ENCODE results near the gene TRPV6. TPM values are rescaled to one million over a fixed set of nuclear protein-coding genes. Genes with fewer than 3 reads are reported as not detected.

TRPV6 gene
- total RNA-seq, 1 donor from 2014 or later: 6.2 TPM

DNA sequence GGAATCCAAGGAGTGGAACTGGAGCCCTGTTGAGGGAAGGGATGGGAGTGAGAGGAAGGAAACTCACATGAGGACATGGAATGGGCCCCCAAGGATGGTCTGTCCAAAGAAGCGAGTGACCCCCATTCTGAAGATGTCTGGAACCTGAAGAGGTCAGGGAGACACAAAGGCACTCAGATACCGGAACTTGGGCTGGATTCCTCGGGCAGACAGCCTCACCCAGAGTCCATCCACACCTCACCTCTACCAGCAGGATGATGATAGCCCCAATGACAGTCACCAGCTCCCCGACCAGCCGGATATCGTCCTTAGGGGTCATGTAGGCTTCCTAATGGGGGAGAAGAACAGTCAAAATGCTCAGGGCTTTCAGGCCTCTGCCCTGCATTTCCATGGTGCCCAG is 10.7 kb downstream of the TRPV6 start:
- no peak overlapping the region for H3K27ac Mint-ChIP-seq
- no peaks in the 10 kb centered on the region for H3K4me1 Mint-ChIP-seq (ENCODE audit: low read depth)
- no peak for DNase-seq (ENCODE audit: low spot score, unreplicated experiment)
- TF ChIP-seq, protein P1, sequence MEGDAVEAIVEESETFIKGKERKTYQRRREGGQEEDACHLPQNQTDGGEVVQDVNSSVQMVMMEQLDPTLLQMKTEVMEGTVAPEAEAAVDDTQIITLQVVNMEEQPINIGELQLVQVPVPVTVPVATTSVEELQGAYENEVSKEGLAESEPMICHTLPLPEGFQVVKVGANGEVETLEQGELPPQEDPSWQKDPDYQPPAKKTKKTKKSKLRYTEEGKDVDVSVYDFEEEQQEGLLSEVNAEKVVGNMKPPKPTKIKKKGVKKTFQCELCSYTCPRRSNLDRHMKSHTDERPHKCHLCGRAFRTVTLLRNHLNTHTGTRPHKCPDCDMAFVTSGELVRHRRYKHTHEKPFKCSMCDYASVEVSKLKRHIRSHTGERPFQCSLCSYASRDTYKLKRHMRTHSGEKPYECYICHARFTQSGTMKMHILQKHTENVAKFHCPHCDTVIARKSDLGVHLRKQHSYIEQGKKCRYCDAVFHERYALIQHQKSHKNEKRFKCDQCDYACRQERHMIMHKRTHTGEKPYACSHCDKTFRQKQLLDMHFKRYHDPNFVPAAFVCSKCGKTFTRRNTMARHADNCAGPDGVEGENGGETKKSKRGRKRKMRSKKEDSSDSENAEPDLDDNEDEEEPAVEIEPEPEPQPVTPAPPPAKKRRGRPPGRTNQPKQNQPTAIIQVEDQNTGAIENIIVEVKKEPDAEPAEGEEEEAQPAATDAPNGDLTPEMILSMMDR (IDR thresholded peaks at IDR 0.05; ENCODE audit: unreplicated experiment): no peak
- peaks cover 7% of the 10 kb centered on the region for H3K36me3 Mint-ChIP-seq (ENCODE audit: insufficient read depth)
- H3K27me3 Mint-ChIP-seq: peaks cover 16% of the 10 kb centered on the region
- no peaks in the 10 kb centered on the region for H3K9me3 Mint-ChIP-seq (ENCODE audit: low read depth)
- no peak overlapping the region for H3K4me3 Mint-ChIP-seq (ENCODE audit: low read depth)

DNA sequence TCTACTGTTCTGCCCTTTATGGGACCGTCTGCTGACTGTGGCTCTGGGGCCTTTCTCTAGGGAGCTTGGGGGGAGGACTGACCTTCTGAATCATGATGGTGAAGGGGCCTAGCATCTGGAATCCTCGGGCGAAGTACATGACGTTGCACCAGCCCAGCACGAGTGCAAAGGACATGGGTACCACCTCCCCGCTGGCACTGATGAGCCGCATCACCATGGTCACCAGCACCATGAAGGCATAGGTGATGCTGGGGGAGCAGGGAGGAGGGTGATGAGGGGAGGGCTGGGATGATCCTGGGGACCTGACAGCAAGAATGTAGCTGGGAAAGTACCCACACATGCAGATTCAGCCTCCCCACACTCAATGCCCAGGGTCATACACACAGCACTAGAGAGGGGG is 11.1 kb downstream of the TRPV6 start:
- DNase-seq (ENCODE audit: low spot score, unreplicated experiment): no peak
- TF ChIP-seq, protein P1 (IDR thresholded peaks at IDR 0.05; ENCODE audit: unreplicated experiment): no peak
- Mint-ChIP-seq H3K36me3 (ENCODE audit: insufficient read depth) (peaks cover 7% of the 10 kb centered on the region), H3K9me3 (ENCODE audit: low read depth) (no peaks in the 10 kb centered on the region), H3K4me3 (ENCODE audit: low read depth) (no peak overlapping the region), H3K27me3 (peaks cover 13% of the 10 kb centered on the region), H3K27ac (peak overlapping the region; percentile 8), H3K4me1 (ENCODE audit: low read depth) (no peaks in the 10 kb centered on the region)

DNA sequence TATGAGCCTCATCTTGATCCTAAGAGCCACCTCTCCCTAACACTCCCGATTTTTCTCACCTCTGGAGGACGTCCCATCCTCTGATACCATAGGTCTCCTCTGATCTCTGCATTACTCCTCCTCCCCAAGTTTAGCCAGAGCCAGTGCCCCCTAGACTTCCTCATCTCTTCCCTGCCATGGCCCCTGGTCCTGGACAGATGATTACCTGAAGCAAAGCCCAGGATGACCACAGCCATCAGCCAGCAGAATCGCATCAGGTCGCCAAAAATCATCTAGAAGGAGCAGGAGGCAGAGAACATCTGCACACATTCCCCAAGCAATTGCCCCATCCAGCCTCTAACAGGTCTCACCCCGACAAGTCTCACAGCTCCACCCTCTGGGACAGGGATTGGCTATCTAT is 11.7 kb downstream of the TRPV6 start:
- Mint-ChIP-seq H3K4me1 (ENCODE audit: low read depth) (no peaks in the 10 kb centered on the region), H3K9me3 (ENCODE audit: low read depth) (no peaks in the 10 kb centered on the region), H3K27ac (no peak overlapping the region), H3K4me3 (ENCODE audit: low read depth) (no peak overlapping the region), H3K36me3 (ENCODE audit: insufficient read depth) (peaks cover 7% of the 10 kb centered on the region), H3K27me3 (peaks cover 10% of the 10 kb centered on the region)
- DNase-seq (ENCODE audit: low spot score, unreplicated experiment): no peak
- TF ChIP-seq, protein P1 (IDR thresholded peaks at IDR 0.05; ENCODE audit: unreplicated experiment): no peak

DNA sequence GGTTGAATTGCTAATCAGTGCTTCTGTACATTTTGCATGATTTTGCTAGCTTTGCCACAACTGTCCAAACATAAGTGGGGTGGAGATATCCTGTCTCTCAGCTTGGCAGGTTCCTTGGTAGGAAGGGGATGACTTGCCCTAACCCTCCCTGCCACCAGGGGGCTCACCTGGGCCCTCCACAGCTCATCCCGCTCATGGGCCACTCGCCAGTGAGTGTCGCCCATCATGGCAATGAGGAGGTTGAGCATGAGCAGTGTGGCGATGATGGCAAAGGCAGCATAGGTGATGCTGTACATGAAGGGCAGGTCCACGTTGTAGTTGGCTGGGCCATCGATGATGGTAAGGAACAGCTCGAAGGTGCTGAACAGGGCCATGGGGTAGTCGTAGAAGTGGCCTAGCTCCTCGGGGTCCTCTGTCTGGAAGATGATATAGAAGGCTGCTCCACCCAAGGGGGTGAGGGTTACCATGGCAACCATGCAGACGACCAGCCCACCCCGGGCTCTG is 12.2 kb downstream of the TRPV6 start:
- no peaks in the 10 kb centered on the region for H3K4me1 Mint-ChIP-seq (ENCODE audit: low read depth)
- H3K4me3 Mint-ChIP-seq (ENCODE audit: low read depth): no peak overlapping the region
- DNase-seq (ENCODE audit: low spot score, unreplicated experiment): no peak
- H3K9me3 Mint-ChIP-seq (ENCODE audit: low read depth): no peaks in the 10 kb centered on the region
- peaks cover 6% of the 10 kb centered on the region for H3K27me3 Mint-ChIP-seq
- TF ChIP-seq, protein P1 (IDR thresholded peaks at IDR 0.05; ENCODE audit: unreplicated experiment): peak; percentile 53
- no peak overlapping the region for H3K27ac Mint-ChIP-seq
- H3K36me3 Mint-ChIP-seq (ENCODE audit: insufficient read depth): peaks cover 7% of the 10 kb centered on the region

DNA sequence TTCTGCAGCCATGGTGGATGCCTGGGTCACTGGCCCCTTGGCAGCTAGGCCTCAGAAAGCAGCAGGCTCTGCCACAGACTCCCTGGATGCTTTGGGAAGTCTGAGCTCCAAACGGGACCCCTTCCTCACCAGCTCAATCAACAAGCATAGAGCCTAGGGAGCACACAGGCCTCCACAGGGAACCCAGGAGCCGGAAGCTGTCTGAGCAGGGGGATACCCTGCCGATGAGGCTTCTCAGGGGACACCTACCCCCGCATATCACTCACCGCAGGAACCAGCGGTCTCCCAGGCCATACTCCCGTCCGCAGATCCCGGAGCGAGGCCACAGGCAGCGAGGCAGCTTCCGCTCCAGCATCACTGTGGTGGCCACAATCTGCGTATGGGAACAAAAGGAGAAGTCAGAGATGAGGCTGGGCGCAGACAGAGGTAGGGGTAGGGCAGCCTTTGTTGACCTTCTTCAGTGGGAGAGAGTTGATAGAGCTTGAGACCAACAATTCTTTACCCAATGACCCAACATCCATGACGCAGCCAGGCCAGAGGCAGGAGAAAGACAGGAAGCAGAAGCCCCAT is 13.4 kb downstream of the TRPV6 start:
- Mint-ChIP-seq H3K27ac (no peak overlapping the region), H3K4me1 (ENCODE audit: low read depth) (no peaks in the 10 kb centered on the region), H3K36me3 (ENCODE audit: insufficient read depth) (peaks cover 7% of the 10 kb centered on the region), H3K9me3 (ENCODE audit: low read depth) (no peaks in the 10 kb centered on the region), H3K27me3 (peaks cover 6% of the 10 kb centered on the region), H3K4me3 (ENCODE audit: low read depth) (no peak overlapping the region)
- TF ChIP-seq, protein P1 (IDR thresholded peaks at IDR 0.05; ENCODE audit: unreplicated experiment): no peak
- no peak for DNase-seq (ENCODE audit: low spot score, unreplicated experiment)

Data from progenitor cell of endocrine pancreas (in vitro differentiated cells).